Vagina (tissue), 2 donors: ENCODE data around the gene FAAH. TPM values are rescaled to one million over a fixed set of nuclear protein-coding genes. Genes with fewer than 3 reads are reported as not detected.

Experiments used
- DNase-seq, 2 donors: peaks; one replicate each; pipeline ENCODE4 v3.0.0-alpha.2; 2017; ENCODE audit errors: extremely low spot score in 2 of 2
- H3K27ac ChIP-seq: fragments of 200-600 bp; sonication (generic); one replicate; pipeline ENCODE4 v1.5.1; 2019
- H3K27me3 ChIP-seq: fragments of 200-600 bp; sonication (generic); one replicate; pipeline ENCODE4 v1.5.1; 2019
- H3K36me3 ChIP-seq, 2 donors: fragments of 200-600 bp; sonication (generic); one replicate each; pipeline ENCODE4 v1.5.1; 2017 to 2019
- H3K4me1 ChIP-seq: fragments of 200-600 bp; sonication (generic); one replicate; pipeline ENCODE4 v1.5.1; 2019
- H3K4me3 ChIP-seq, 2 donors: fragments of 200-600 bp; sonication (generic); 1 replicate in 1 of 2; 2 replicates in 1 of 2; pipeline ENCODE4 v1.5.1; 2016 to 2019
- H3K9me3 ChIP-seq: fragments of 200-600 bp; sonication (generic); one replicate; pipeline ENCODE4 v1.5.1; 2019
- CTCF ChIP-seq, 3 experiments: fragments of 450-650 bp in 2 of 3; fragments of 200-600 bp in 1 of 3; sonication (generic) in 1 of 3; IDR thresholded peaks; one replicate each; pipeline ENCODE4 v1.5.1; 2017 to 2019; ENCODE audit warnings: antibody characterized with exemption in 3 of 3, mild to moderate bottlenecking in 2 of 3, moderate library complexity in 2 of 3
- POLR2A ChIP-seq, 2 donors: fragments of 450-650 bp; IDR thresholded peaks; one replicate each; pipeline ENCODE4 v1.6.1; 2017; ENCODE audit warnings: antibody characterized with exemption in 2 of 2, mild to moderate bottlenecking in 2 of 2, moderate library complexity in 2 of 2
- POLR2AphosphoS5 ChIP-seq, 2 donors: sonication (generic); formaldehyde crosslinking; IDR thresholded peaks; one replicate each; pipeline ENCODE4 v1.9.0; 2017; ENCODE audit warnings: antibody characterized with exemption in 2 of 2, mild to moderate bottlenecking in 2 of 2, low read depth in 1 of 2; ENCODE audit not compliant: insufficient read depth in 1 of 2
- intact Hi-C: fragments of 100-400 bp; cut with DNase I; formaldehyde crosslinking; loops from one replicate; pipeline ENCODE4 v1.15.1; 2023
- total RNA-seq: library from RNA; depleted of rRNA; stranded (reverse); fragments of >200 nt; gene quantifications from one replicate; pipeline ENCODE4 v1.2.3, GENCODE V29; 2016

Gene FAAH
- total RNA-seq, 1 donor from 2014 or later, result 38.1 TPM

GRCh38 chr1:46449223-46450159, 55.4 kb downstream of the FAAH start:
- H3K27ac ChIP-seq, result no peak overlapping the region
- TF ChIP-seq CTCF (IDR thresholded peaks at IDR 0.05) (no peak), POLR2AphosphoS5 (IDR thresholded peaks at IDR 0.05; ENCODE audit: insufficient read depth in 1 of 2, low read depth in 1 of 2) (no peak)
- H3K4me1 ChIP-seq, result peaks cover 9% of the 10 kb centered on the region
- H3K9me3 ChIP-seq, result no peaks in the 10 kb centered on the region
- no peaks in the 10 kb centered on the region for H3K36me3 ChIP-seq
- H3K4me3 ChIP-seq, result no peak overlapping the region
- DNase-seq, result no peak
- intact Hi-C loops, result loop anchor here (5.0 kb wide), 1 partner anchor 78 kb away; no protein-coding TSS in a partner anchor
- H3K27me3 ChIP-seq, result no peaks in the 10 kb centered on the region

DNA sequence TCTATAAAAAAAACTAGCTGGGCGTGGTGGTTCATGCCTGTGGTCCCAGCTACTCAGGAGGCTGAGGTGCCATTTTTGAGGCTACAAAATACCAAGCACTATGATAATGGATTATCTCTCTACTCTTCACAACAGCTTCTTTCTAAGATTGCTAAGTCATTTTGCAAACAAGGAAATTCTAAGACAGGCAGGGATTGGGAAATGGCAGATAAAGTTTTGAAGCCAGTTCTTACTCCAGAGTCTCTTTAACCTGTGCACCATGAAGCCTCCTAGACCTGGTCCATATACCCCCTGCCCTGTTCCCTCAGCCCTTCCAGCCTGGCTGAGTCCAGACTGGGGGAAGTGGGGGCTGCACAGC, 56.0 kb downstream of the FAAH start:
- no peak for TF ChIP-seq CTCF (IDR thresholded peaks at IDR 0.05)
- TF ChIP-seq POLR2A (IDR thresholded peaks at IDR 0.05), result no peak
- no peak for TF ChIP-seq POLR2AphosphoS5 (IDR thresholded peaks at IDR 0.05; ENCODE audit: insufficient read depth in 1 of 2, low read depth in 1 of 2)
- DNase-seq, result no peak
- Histone ChIP-seq H3K4me3 (no peak overlapping the region), H3K27me3 (no peaks in the 10 kb centered on the region), H3K4me1 (peaks cover 9% of the 10 kb centered on the region), H3K36me3 (no peaks in the 10 kb centered on the region), H3K9me3 (no peaks in the 10 kb centered on the region), H3K27ac (no peak overlapping the region)
- intact Hi-C loops, result no loop called here

DNA sequence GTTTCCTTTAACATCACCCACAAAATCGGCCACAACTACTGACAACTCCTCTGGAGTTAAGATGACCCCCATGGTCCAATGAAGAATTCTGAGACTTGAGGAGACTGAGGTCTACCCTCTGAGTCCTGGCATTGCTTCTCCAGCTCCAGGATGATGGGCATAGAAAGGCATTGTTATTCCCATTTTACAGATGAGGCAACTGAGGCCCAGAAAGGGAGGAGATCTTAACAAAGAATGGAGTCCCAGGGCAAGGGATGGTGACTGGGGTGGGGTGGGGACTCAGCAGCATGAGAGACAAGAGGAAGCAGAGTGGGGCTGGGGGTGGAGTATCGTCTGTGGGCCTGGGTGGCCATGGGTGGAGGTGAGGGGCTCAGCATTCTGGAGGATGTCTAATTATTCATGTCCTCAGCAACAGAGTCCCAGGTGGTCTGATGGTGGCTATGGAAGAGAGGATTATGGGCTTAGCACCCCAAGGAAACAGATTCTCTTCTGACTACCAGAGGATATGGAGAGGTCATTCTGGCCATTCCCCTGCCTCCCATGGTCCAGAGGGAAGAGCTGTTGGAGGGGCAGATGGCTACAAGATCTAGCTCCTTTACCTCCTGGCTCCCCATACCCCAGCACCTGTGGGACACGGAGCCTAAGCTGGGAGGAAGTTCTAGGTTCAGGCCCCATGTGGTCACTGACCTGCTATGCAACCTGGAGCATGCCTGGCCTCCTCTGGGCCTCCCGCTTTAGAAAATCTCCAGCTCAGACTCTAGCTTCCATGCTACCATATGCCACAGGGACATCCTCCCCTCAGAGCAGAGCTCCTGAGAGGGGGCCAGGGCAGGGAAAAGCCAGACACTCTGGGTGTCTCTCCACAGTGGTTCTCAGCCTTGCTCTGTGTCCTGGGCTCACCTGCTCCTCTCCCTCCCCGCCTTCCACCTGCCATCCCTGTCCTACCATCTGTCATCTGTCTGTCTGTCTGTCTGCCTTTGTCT, 58.1 kb downstream of the FAAH start:
- H3K27me3 ChIP-seq, result no peaks in the 10 kb centered on the region
- DNase-seq, result no peak
- intact Hi-C loops, result no loop called here
- no peaks in the 10 kb centered on the region for H3K9me3 ChIP-seq
- TF ChIP-seq CTCF (IDR thresholded peaks at IDR 0.05), result no peak
- no peak for TF ChIP-seq POLR2AphosphoS5 (IDR thresholded peaks at IDR 0.05; ENCODE audit: insufficient read depth in 1 of 2, low read depth in 1 of 2)
- no peak for TF ChIP-seq POLR2A (IDR thresholded peaks at IDR 0.05)
- no peak overlapping the region for H3K27ac ChIP-seq
- H3K4me1 ChIP-seq, result peaks cover 9% of the 10 kb centered on the region
- no peak overlapping the region for H3K4me3 ChIP-seq
- no peaks in the 10 kb centered on the region for H3K36me3 ChIP-seq

DNA sequence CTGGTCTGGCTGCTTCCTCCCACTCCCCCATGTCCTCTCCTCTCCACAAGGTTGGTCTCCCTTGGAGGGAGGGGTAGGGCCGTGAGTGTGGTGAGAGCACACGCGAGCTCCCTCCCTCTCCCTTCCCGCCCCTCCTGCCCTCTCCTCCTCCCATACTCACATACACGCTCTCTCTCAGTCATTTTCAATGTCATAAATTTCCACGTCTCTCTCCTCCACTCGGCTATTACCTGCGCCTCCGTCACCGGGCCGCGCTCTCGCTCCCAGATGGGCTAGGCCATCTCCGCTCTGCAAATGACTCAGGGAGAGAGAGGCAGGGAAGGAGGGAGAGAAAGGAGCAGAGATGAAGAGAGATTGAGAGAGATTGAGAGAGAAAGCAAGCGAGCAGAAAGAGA, 58.8 kb downstream of the FAAH start:
- DNase-seq, result no peak

More for the DNA sequence above, 58.8 kb downstream of the FAAH start:
- intact Hi-C loops, result no loop called here
- Histone ChIP-seq H3K4me1 (peaks cover 5% of the 10 kb centered on the region), H3K4me3 (no peak overlapping the region), H3K36me3 (no peaks in the 10 kb centered on the region), H3K9me3 (no peaks in the 10 kb centered on the region), H3K27ac (no peak overlapping the region), H3K27me3 (no peaks in the 10 kb centered on the region)
- TF ChIP-seq POLR2A (IDR thresholded peaks at IDR 0.05), result no peak
- no peak for TF ChIP-seq CTCF (IDR thresholded peaks at IDR 0.05)
- no peak for TF ChIP-seq POLR2AphosphoS5 (IDR thresholded peaks at IDR 0.05; ENCODE audit: insufficient read depth in 1 of 2, low read depth in 1 of 2)
